GM18520 (cell line): ENCODE data around the gene UBA3.
A peak's percentile ranks its signal among the peaks of the same experiment; 100 is the strongest.

Source experiments
- ATAC-seq: cut with Tn5 transposase; IDR thresholded peaks from one replicate; pipeline ENCODE4 v1.9.1; 2021; ENCODE audit not compliant: unreplicated experiment

The UBA3 gene

DNA sequence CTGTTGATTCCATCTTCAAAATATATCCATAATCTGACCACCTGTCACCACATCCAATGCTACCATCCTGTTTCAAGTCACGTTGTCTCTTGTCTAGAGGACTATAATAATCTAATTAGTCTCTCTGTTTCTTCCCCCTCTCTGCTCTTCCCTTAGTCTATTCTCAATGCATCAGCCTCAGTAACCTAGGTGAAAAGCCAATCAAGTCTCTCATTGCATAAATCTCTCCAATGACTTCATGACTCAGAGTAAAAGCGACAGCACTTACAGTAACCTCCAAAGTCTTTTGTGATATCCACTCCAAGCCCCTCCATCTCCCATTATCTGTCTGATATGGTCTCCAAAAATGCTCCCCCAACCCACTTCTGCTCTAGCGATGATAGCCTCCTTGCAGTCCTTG, 7.2 kb downstream of the UBA3 start:
- ATAC-seq, result no peak

DNA sequence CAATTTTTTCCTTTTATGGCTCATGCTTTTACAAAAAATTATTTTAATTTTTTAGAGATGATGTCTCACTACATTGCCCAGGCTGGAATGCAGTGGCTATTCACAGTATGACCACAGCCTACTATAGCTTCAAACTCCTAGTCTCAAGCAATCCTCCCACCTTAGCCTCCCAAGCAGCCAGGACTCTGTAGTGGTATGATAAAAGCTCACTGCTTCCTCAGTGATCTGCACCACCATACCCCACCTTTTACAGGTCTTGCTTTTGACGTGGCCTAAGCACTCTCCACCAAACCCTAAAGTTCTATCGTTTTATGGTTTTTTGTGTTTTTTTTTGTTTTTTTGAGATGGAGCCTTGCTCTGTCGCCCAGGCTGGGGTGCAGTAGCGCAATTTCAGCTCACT, 14.0 kb downstream of the UBA3 start:
- ATAC-seq, result no peak

DNA sequence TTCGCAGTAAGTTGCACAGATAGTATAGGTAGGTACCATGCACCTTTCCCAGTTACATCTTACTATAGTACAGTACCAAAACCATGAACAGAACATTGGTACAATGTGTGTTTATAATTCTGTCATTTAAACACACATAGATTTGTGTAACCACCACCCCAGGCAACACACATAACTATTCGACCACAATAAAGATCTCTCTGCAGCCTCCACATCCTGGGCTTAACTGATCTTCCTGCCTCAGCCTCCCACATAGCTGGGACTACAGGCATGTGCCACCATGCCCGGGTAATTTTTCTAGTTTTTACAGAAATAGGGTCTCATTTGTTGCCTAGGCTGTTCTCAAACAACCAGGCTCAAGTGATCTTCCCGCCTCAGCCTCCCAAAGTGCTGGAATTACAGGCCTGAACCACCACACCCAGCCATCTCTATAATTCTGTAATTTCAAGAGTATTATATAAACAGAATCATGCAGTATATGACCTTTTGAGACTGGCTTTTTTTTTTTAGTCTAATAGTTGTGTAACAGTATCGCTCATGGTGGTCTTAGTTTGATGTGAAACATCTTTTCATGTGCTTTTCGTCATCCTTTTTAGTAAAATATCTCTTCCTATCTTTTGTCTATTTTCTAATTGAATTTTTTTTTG, 14.7 kb downstream of the UBA3 start:
- no peak for ATAC-seq

DNA sequence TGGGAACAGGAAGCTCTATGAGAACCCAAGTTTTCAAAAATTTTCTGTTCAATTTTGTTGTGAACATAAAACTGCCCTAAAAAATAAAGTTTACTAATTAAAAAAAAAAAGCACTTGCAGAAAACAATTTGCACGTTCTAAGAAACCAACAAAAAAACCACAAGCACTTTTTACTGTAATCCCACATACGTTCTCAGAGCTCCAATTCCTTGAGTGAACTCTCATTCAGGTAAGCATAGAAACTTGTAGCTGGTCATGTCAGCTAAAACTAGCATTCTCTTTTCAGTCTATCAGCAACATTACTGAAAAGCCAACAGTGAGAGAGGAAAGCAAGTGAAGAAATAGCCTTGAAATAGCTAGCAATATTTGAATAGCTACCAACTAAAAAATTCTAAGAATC, 16.5 kb downstream of the UBA3 start:
- ATAC-seq, result no peak

DNA sequence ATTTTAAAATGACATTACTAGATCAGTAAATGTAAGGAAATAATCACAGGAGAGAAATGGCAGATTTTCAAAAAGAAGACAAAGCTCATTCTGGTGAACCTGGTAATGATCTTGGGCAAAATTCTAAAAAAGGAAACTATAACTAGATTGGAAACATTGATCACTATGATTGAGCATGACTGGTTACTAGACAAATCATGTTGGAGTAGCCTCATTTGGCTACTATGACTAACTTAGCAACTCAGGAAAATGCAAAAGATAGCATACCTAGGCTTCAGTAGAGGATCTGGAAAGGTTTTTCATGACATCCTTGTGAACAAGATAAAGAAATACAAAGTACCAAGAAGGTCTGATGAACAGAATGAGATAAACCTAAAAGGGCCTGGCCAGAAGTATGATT, 20.5 kb downstream of the UBA3 start:
- ATAC-seq, result no peak

DNA sequence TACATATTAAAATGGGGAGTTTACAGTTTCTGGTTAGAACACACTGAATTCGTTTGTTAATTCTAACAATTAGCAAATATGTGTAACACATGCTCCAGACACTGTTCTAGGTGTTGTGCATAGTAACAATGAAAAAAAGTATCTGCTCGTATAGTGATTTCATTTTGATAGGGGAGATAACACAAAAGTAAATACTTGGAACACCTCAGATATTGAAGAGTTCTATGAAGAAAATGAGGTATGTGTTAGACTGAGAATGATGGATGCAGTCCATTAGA, 21.3 kb downstream of the UBA3 start:
- ATAC-seq, result no peak

DNA sequence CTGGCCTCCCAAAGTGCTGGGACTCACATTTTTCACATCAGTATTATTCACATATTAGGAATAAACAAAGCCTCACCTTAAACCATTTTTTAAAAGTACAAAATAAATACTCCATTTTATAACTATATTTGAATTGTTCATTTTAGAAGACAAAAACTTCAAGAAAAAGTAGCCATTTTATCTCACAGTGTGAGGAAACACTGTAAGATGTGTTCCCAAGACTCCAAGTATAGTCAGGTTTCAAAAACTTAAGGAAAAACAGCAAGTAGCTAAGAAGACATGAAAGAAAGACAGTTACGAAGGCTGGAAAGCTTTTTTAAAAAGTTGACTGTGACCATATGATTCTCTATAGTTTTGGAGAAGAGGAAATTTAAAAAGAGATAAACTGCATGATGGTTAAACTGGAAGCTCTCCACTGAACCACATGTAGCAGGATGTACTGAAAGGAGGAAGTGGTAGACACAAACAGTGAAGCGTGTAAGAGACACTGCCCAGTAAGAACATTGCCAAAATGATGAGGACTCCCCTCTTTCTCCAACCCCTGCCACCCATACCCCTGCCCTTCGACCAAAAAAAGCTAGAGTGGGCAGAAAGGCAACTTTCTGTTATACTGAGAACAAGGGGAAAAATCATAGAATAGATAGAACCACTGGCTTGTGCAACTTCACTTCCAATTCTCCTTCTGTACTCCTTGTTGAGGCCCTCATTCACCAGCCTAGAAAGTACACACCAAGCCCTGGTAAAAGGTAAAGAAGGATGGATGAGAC, 21.8 kb downstream of the UBA3 start:
- peak; percentile 86 for ATAC-seq

DNA sequence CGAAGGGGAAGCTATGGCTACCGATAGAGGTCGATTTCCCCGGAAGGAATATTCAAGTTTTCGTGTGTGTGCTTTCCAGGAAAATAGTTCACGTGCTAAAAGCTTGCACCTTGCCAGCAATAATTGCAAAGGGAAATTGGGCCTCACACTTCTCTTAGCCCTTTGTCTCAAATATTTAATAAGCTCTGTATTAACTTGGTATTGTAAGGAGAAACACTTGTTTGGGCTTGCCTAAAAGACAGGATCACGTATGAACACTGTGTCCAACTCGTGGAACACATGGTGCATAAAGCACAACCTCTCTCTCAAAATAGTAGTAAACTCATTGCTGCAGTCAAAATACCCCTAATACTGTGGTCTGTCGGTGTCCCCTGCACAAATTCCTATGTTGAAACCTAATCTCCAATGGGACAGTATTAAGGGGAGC, 27.7 kb downstream of the UBA3 start:
- ATAC-seq, result no peak

DNA sequence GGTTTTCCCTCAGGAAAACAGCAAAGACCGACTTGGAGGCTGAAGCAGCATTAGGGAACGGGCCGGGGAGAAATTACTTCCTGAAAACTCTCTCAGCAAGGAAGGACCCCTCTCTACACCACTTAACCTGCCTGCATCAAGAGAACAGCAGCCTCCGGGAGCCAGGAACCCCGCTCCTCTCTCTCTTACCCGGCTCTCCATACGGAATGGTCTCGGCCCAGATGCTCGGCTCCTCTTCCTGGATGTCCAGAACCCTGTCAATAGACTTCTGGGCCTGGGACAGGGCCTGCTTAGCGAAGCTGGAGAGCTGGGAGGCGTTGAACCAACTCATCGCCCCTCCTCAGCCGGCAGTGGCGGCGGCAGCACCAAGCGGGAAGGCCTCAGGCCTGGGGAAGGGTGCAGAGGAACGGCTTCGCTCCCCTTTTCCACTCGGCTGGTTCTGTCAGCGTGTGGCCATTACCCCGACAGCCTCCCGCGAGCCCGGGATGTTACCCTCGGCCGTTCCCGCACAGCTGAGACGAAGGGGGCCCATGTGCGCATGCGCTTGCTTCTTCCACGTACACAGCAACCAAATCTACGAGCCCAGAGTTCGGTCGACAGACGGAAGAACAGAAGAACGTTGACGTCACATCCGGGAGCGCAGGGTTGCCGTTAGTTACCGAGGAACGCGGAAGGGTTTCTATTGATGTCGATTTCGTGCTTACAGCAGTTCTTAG, 28.3 kb downstream of the UBA3 start, which contains the start of gene TMF1:
Gene TMF1, minus strand, starts transcription at position 578 of the 716 bp plus-strand sequence. Its CDS starts 247 bp downstream, at position 331.
- ATAC-seq, result peak; percentile 98

DNA sequence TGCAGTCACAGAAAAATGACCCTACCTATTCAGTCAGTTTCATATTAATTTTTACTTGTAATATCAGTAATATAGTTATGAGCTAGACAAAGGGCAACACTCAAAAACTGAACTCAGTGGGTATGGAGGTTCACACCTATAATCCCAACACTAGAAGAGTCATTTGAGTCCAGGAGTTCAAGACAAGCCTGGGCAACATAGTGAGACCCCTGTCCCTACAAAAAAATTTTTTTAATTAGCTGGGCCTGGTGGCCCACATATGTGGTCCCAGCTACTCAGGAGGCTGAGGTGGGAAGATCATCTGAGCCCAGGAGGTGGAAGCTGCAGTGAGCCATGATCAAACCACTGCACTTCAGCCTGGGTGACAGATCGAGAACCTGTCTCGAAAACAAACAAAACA, 31.2 kb downstream of the UBA3 start:
- no peak for ATAC-seq

DNA sequence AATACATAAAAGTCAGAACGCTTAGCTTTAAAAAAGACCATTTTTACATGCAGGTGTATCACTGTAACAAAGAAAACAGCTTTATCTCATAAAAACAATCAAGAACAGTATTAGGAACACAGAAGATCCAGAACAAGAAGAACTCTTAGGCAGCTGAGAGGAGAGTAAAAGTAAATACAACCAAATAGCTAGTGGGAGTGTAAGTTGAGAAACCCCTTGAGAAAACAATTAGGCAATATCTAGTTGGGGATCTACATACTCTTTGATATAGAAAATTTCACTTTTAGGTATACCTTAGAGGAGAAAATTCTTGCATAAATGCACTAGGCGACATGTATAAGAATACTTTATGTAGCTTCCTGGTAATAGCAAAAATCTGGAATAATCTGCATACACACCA, 35.6 kb downstream of the UBA3 start:
- ATAC-seq, result no peak

DNA sequence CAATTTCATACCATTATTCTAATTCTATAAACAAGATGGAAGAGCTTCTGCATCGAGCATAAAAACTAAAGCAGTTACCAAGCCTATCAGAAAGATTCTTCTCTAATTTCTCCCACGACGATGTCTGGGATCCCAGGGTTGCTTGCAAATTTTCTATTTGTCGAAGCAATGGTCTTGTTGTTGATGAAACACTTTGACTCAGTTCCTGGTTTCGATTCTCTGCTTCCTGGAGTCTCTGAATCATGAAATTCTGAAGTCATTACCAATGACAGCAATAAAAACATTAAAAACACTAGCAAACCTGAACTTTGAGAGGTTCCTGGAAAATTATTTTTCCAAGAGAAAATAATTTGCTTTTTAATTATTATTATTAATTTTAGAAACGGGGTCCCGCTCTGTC, 46.7 kb downstream of the UBA3 start:
- no peak for ATAC-seq

DNA sequence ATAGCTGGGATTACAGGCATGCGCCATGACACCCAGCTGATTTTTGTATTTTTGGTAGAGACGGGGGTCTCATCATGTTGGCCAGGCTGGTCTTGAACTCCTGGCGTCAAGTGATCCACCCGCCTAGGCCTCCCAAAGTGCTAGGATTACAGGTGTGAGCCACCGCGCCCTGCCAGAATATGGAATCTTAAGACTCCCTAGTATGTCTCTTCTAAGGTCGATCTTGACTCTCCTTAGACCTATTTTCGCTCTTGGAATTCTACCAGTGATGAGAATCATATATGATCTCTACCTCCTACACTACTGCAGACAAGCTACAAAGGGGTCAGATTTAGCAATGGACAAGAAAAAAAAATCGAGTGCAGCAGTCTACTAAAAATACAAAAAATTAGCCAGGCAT, 47.4 kb downstream of the UBA3 start:
- ATAC-seq, result no peak

DNA sequence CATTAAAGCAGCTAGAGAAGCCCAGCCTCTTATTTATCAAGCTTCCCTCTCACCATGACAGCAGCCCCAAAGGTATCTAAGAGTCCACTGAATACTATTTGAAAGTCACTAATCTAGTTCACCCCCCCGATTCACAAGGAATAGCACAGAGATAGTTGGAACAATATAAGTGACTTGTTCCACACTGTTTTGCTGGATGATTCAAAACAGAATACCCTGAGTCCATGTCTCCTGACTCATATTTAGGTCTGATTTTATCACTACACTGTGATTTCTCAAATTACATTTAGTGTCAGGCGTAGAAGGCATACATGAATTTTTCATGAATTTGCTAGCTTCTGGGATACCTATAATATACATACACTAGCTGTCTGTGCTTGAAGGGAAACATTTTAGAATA, 48.0 kb downstream of the UBA3 start:
- no peak for ATAC-seq

DNA sequence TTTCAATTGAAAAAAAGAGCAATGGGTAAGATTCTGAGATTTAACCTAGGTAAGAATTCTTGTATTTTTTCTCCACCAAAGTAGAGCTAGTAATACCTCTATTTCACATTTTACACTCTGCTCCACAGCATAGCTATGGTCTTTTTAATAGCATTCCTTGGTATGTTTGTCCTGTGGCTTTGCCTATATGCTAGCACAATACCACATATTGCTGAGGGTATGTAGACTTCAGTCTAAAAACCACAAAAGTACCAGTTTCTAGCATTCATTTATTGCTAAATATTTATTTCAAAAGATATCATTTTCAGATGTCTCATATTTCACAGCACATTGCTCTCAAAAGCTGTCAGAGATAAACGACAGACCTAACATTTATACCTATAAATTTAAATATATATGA, 48.5 kb downstream of the UBA3 start:
- no peak for ATAC-seq

DNA sequence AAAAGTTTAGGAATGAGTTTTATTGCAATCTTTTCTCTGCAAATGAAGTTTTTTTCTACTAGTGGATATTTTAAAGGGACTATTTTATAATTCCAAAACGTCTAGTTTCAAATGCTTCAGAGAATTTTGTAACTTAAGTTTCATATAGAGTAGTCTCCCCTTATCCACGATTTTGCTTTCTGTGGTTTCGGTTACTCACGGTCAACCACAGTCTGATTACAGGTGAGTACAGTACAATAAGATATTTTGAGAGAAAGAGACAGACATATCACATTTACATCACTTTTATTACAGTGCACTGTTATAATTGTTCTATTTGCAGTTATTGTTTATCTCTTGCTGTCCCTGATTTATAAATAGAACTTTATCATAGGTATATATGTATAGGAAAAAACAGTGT, 59.3 kb downstream of the UBA3 start:
- no peak for ATAC-seq

DNA sequence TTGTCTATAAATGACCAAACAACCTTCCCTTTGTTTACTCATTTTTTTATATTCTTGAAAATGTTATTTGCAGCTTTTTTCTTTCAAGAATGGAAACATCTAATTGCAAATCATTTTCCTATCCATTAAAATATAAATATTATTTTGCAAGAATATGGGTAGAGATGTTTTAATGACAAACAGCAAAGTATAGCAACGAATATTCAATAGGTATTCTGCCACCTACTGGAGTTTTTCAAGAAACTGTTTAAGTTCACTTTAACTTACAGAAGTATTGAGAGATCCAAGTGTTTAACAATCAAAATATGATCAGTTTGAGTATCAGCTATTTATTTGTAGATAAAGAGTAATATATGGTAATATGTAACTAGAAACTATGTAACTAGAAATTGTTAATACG, 59.7 kb downstream of the UBA3 start:
- ATAC-seq, result no peak

DNA sequence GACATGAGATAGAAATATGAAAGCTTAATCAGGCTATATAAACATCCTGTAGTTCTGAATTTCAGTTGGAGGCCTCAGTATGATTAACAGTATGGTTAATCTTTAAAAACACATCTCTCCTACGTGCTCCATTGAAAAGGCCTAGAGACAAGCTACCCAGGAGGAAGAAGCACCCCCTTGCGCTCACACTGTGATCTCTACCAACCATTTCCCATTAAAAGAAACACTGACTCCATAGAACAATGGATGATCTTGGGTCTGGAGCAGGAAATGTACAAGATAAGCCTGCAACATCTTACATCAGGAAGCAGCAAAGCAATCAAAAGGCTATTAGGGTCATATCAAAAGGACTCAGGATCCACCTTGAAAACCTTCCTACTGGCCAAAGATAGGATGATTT, 63.3 kb downstream of the UBA3 start:
- no peak for ATAC-seq

DNA sequence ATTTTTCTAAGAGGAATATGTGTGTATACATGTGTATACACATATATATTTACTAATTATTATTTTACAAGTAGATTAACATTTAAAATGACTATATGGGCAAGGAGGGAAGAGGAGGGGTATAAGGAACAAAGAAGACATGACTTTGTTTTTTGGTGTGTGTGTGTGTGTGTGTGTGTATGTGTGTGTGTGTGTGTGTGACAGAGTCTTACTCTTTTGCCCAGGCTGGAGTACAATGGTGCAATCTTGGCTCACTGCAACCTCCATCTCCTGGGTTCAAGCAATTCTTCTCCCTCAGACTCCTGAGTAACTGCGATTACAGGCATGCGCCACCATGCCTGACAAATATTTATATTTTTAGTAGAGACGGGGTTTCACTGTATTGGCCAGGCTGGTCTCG, 64.1 kb downstream of the UBA3 start:
- no peak for ATAC-seq

DNA sequence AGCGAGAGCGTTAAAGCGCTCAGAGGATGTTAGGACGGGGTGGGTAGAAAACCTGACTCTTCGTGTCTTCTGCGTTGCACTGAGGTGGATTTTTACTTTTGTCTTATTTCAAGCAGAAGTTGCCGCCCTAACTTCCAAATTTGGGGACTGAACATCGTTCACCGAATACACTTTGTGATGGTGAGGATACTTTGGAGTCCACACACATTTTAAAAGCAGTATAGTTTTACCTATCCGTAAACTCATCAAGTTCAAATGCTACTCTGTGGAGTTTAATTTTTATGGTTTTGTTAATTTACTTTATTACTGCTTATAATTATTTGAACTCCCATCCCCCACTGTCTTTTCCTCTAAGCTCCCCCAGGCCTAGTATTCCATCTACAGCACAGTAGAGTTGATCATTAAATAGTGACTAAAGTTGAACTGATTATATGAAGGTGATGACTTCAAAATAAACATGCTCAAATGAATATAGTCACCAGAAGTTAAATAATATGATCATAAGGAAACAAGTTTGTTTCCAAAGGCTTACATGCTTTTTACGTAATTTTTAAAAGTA, 66.1 kb downstream of the UBA3 start:
- ATAC-seq, result no peak

DNA sequence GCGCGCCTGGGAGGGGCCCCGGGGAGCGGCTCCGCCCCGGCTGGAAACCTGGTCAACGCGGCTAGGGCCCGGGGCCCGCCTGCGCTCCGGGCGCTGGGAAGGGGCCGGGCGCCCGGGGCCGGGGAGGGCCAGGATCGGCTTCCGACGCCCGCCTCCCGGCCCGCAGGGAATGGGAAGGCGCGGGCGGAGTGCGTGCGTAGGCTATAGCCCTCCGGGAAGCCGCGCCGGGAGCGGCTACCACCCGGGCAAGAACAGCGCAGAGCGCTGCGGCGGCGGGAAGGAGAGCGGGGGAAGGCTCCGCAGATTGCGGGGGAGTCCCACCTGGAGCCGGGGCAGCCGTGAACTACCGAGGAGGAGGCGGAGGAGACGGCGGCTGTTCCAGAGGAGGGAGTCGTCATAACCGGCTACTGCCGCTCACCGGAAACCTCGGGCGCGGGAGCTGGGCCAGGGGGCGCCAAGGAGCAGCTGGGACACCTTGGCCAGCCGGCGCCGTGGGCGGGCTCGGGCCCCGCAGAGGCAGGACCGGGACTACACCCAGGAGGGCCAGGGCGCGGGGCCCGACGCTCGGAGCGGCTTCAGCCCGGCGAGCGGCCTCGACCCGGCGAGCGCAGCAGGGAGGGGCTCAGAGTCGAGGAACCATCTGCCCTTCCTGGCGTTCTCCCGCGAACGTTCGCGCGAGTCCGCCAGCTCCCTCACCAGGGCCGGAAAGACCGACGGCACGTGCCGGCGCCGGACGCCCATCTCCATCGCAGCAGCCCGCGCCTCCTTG, 66.7 kb downstream of the UBA3 start, which contains the start of gene EOGT:
Gene EOGT, minus strand, starts transcription at position 432 of the 769 bp plus-strand sequence. CDS start 3,838 bp downstream, outside the sequence.
- ATAC-seq, result peak; percentile 57
